Kidney (tissue), 14 donors: ENCODE measurements around the gene CHD6. TPM values are rescaled to one million over a fixed set of nuclear protein-coding genes. Genes with fewer than 3 reads are reported as not detected.

Source experiments
- DNase-seq, 5 donors: peaks; one replicate each; pipeline ENCODE4 v3.0.0-alpha.2; 2013 to 2020
- FAIRE-seq: peaks from 2 replicates; lab custom pipeline; 2012; peaks lifted over from hg19 to GRCh38; lab: Jason Lieb, UNC
- H3K27ac ChIP-seq, 2 donors: one replicate each; pipeline ENCODE4 v1.7.0; 2013; ENCODE audit warnings: low read depth in 2 of 2, low read length in 2 of 2, inconsistent platforms in 1 of 2
- H3K27me3 ChIP-seq: one replicate; pipeline ENCODE4 v1.7.1; 2013; ENCODE audit warnings: low read length, inconsistent platforms; ENCODE audit not compliant: control insufficient read depth, insufficient read depth
- H3K36me3 ChIP-seq, 3 donors: one replicate each; pipeline versions ENCODE4 v1.7.0 to v1.7.1; 2013; ENCODE audit warnings: low read length in 3 of 3, control low read depth in 1 of 3, inconsistent platforms in 1 of 3; ENCODE audit not compliant: insufficient read depth in 3 of 3, control insufficient read depth in 2 of 3
- H3K4me1 ChIP-seq, 3 donors: one replicate each; pipeline versions ENCODE4 v1.7.0 to v1.7.1; 2013; ENCODE audit warnings: low read length in 3 of 3, inconsistent platforms in 1 of 3, low read depth in 1 of 3; ENCODE audit not compliant: control insufficient read depth in 2 of 3, insufficient read depth in 2 of 3
- H3K4me3 ChIP-seq, 3 donors: one replicate each; pipeline versions ENCODE4 v1.7.0 to v1.8.1; 2013; ENCODE audit warnings: low read length in 3 of 3, control low read depth in 1 of 3, inconsistent platforms in 1 of 3
- H3K9ac ChIP-seq, 3 donors: one replicate each; pipeline versions ENCODE4 v1.7.0 to v1.7.1; 2013; ENCODE audit warnings: low read length in 3 of 3, control low read depth in 1 of 3, inconsistent platforms in 1 of 3
- H3K9me3 ChIP-seq, 3 donors: one replicate each; pipeline versions ENCODE4 v1.7.0 to v1.7.1; 2013; ENCODE audit warnings: low read length in 3 of 3, control low read depth in 1 of 3, inconsistent platforms in 1 of 3; ENCODE audit not compliant: control insufficient read depth in 2 of 3, insufficient read depth in 1 of 3
- intact Hi-C: fragments of 100-400 bp; cut with DNase I; formaldehyde crosslinking; loops from one replicate; pipeline ENCODE4 v1.11.1; 2022
- polyA plus RNA-seq: library from polyadenylated mRNA; stranded (reverse); fragments of 350-450 nt; fragmentation: Illumina TruSeq; extraction: RNeasy Lipid Tissue Mini Kit (QIAGEN cat#74804); gene quantifications from one replicate; pipeline ENCODE4 v1.2.3, GENCODE V29; 2014; ENCODE audit warnings: low read depth, low replicate concordance; ENCODE audit not compliant: insufficient read depth
- total RNA-seq: library from RNA; stranded (reverse); fragmentation: NEBNext Ultra II Directional; extraction: Animal tissue kit (Norgen Biotek cat#: 25700); gene quantifications from one replicate; pipeline ENCODE4 v1.2.1, GENCODE V29; 2021
- TF ChIP-seq, protein P1 (sequence below): IDR thresholded peaks from 3 replicates; pipeline ENCODE4 v1.5.1; 2012; ENCODE audit warnings: mild to moderate bottlenecking, moderate library complexity, borderline replicate concordance; ENCODE audit not compliant: insufficient read depth; ENCODE audit errors: extremely low read depth
- donor health status: control.
- donor health status: control.
- donor health status: control.
- donor health status: control.
- donor health status: control.
- donor health status: DM: yes; HTN: yes; CAD: no.
- donor health status: Normal renal cell carcinoma (clear cell type).

CHD6 gene
- total and polyA plus RNA-seq, 2 donors from 2014 or later = 4.5 to 53.5 TPM

DNA sequence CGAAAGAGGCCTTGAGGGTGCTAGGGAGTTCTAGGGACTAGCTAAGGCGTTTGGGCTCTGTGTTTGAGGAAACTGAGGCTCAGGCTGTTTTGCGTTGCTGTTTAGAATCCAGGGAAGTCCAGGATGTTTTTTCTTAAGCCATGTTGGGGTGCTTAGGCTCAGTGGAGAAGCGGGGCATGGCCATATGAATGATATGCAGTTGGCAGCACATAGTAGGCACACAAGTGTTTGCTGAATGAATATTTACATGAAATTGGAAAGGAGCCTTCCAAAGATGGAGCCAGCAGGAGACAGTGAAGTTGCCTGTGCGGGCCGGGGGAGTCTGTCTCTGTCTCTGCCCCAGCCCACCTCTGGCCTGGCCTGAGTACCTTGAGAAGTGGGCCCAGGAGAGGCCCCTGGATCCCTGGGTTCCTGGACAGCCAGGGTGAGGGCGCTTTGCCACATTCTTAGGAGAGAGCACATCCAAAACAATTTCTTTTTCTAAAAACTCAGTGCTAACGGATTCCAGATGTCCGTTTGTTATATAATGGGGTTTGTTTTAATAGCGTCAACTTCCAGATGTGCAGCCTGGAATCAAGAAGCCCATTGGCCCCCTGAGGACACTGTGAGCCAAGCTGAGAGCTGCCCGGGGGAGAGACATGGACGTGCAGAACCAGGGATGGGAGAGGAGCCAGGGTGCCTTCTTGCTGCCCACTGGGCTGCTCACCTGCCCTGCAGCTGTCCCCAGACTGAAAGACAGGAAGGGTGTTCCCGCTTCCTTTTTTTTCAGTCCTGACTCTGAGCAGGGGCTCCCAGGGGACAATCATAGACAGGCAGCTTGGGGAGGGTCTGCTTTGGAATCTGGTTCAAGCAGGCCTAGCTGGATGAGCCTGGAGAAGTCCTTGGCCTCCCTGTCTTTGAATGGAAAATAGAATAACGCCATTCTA is 231.4 kb downstream of the CHD6 start:
- Histone ChIP-seq H3K36me3 (no peaks in the 10 kb centered on the region), H3K9ac (no peak overlapping the region), H3K27ac (no peak overlapping the region), H3K27me3 (no peaks in the 10 kb centered on the region), H3K4me3 (no peak overlapping the region), H3K4me1 (no peaks in the 10 kb centered on the region), H3K9me3 (no peaks in the 10 kb centered on the region)
- no peak for FAIRE-seq
- TF ChIP-seq, protein P1, sequence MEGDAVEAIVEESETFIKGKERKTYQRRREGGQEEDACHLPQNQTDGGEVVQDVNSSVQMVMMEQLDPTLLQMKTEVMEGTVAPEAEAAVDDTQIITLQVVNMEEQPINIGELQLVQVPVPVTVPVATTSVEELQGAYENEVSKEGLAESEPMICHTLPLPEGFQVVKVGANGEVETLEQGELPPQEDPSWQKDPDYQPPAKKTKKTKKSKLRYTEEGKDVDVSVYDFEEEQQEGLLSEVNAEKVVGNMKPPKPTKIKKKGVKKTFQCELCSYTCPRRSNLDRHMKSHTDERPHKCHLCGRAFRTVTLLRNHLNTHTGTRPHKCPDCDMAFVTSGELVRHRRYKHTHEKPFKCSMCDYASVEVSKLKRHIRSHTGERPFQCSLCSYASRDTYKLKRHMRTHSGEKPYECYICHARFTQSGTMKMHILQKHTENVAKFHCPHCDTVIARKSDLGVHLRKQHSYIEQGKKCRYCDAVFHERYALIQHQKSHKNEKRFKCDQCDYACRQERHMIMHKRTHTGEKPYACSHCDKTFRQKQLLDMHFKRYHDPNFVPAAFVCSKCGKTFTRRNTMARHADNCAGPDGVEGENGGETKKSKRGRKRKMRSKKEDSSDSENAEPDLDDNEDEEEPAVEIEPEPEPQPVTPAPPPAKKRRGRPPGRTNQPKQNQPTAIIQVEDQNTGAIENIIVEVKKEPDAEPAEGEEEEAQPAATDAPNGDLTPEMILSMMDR = no peak
- peak in 1 of 5 donors; percentile 78 for DNase-seq
- intact Hi-C loops = no loop called here

GRCh38 chr20:41382791-41383305 is 235.3 kb downstream of the CHD6 start:
- Histone ChIP-seq H3K4me3 (no peak overlapping the region), H3K36me3 (no peaks in the 10 kb centered on the region), H3K4me1 (no peaks in the 10 kb centered on the region), H3K27me3 (no peaks in the 10 kb centered on the region), H3K27ac (no peak overlapping the region), H3K9ac (no peak overlapping the region), H3K9me3 (no peaks in the 10 kb centered on the region)
- FAIRE-seq = no peak
- intact Hi-C loops = no loop called here
- DNase-seq = no peak
- TF ChIP-seq, protein P1 = no peak

DNA sequence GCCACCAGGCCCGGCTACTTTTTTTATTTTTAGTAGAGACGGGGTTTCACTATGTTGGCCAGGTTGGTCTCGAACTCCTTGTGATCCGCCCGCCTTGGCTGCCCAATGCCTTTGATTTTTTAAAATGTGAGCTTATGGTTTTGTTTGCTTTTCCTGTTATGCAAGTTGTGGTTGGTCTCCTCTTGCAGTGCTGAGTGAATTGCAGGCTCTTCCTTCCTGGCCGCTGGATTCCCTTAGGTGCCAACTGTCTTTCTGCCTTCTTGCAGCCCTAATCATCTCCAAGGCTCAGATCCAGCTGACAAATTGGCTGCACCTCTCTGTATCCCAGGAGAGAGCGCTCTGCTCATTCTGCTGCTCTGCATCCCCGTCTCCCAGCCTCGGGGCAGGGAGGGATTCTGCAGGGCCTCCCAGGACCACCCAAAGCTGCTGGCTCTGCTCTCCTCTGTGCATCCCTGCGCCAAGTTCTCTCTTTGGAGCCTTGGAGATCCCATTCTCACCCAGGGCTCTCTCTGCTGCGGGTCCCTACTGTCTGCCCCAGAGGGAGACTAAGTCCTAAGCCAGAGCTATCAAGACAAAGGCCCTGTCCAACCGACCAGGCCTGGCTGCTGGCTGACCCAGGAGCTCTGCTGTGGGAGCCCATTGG is 237.5 kb downstream of the CHD6 start:
- H3K9me3 ChIP-seq = no peaks in the 10 kb centered on the region
- H3K27me3 ChIP-seq = no peaks in the 10 kb centered on the region
- H3K27ac ChIP-seq = no peak overlapping the region
- H3K36me3 ChIP-seq = no peaks in the 10 kb centered on the region
- FAIRE-seq = no peak
- no peak overlapping the region for H3K4me3 ChIP-seq
- intact Hi-C loops = no loop called here
- TF ChIP-seq, protein P1 = no peak
- no peak for DNase-seq
- H3K4me1 ChIP-seq = no peaks in the 10 kb centered on the region
- no peak overlapping the region for H3K9ac ChIP-seq
